Suprapubic skin (tissue), 4 donors: ENCODE measurements around the gene GFPT1. TPM values are rescaled to one million over a fixed set of nuclear protein-coding genes. Genes with fewer than 3 reads are reported as not detected.
A peak's percentile ranks its signal among the peaks of the same experiment; 100 is the strongest.

ENCODE experiments used
- DNase-seq, 2 donors: peaks; one replicate each; pipeline ENCODE4 v3.0.0-alpha.2; 2019; ENCODE audit warnings: low spot score in 2 of 2
- H3K27ac ChIP-seq: fragments of 200-600 bp; sonication (generic); one replicate; pipeline ENCODE4 v1.5.1; 2019
- H3K27me3 ChIP-seq: fragments of 200-600 bp; sonication (generic); one replicate; pipeline ENCODE4 v1.5.1; 2019
- H3K36me3 ChIP-seq: fragments of 200-600 bp; sonication (generic); one replicate; pipeline ENCODE4 v1.5.1; 2019
- H3K4me1 ChIP-seq: fragments of 200-600 bp; sonication (generic); one replicate; pipeline ENCODE4 v1.5.1; 2019
- H3K4me3 ChIP-seq: fragments of 200-600 bp; sonication (generic); one replicate; pipeline ENCODE4 v1.5.1; 2019; ENCODE audit warnings: mild to moderate bottlenecking
- H3K9me3 ChIP-seq: fragments of 200-600 bp; sonication (generic); one replicate; pipeline ENCODE4 v1.5.1; 2019
- CTCF ChIP-seq, 2 donors: fragments of 200-600 bp in 1 of 2; fragments of 450-650 bp in 1 of 2; sonication (generic) in 1 of 2; IDR thresholded peaks; one replicate each; pipeline ENCODE4 v1.5.1; 2016 to 2019; ENCODE audit warnings: antibody characterized with exemption in 2 of 2, mild to moderate bottlenecking in 1 of 2, moderate library complexity in 1 of 2
- EP300 ChIP-seq: sonication (generic); formaldehyde crosslinking; IDR thresholded peaks from one replicate; pipeline ENCODE4 v1.6.1; 2017; ENCODE audit warnings: antibody characterized with exemption
- POLR2A ChIP-seq, 2 donors: fragments of 450-650 bp; IDR thresholded peaks; one replicate each; pipeline ENCODE4 v1.6.1; 2017; ENCODE audit warnings: antibody characterized with exemption in 2 of 2, mild to moderate bottlenecking in 2 of 2, moderate library complexity in 2 of 2
- POLR2AphosphoS5 ChIP-seq, 3 donors: sonication (generic); formaldehyde crosslinking; IDR thresholded peaks; one replicate each; pipeline ENCODE4 v1.6.1; 2017; ENCODE audit warnings: antibody characterized with exemption in 3 of 3
- WGBS: methylation state at CpG from one replicate; pipeline ENCODE4 v1.1.5; 2018; 5-methylcytosine and 5-hydroxymethylcytosine counted together
- total RNA-seq, 4 donors: library from RNA; depleted of rRNA; stranded (reverse); fragments of >200 nt; gene quantifications; one replicate each; pipeline ENCODE4 v1.1.0, GENCODE V29; 2016

GFPT1 gene
- total RNA-seq, 4 donors from 2014 or later, result 10.0 to 17.0 (median 12.7) TPM

- H3K4me1 ChIP-seq, result peaks cover 36% of the 10 kb centered on the region
- no peaks in the 10 kb centered on the region for H3K27me3 ChIP-seq
- H3K27ac ChIP-seq, result no peak overlapping the region
- no peak for TF ChIP-seq POLR2A (IDR thresholded peaks at IDR 0.05)
- no peak for TF ChIP-seq POLR2AphosphoS5 (IDR thresholded peaks at IDR 0.05)
- no peak for TF ChIP-seq CTCF (IDR thresholded peaks at IDR 0.05)
- TF ChIP-seq EP300, result no peak
- H3K4me3 ChIP-seq, result no peak overlapping the region
- no peak for DNase-seq
- WGBS, result 56% methylated on average over 2 of the region's 2 CpGs
- H3K9me3 ChIP-seq, result no peaks in the 10 kb centered on the region
- H3K36me3 ChIP-seq, result no peaks in the 10 kb centered on the region
Observed at GRCh38 chr2:69382547-69382946, 4.5 kb downstream of the GFPT1 start.

- Histone ChIP-seq H3K4me3 (no peak overlapping the region), H3K36me3 (no peaks in the 10 kb centered on the region), H3K27me3 (no peaks in the 10 kb centered on the region), H3K4me1 (peaks cover 30% of the 10 kb centered on the region), H3K9me3 (no peaks in the 10 kb centered on the region), H3K27ac (no peak overlapping the region)
- 87% methylated on average over 1 of the region's 1 CpG for WGBS
- DNase-seq, result no peak
- TF ChIP-seq POLR2AphosphoS5 (IDR thresholded peaks at IDR 0.05), result no peak
- no peak for TF ChIP-seq EP300
- TF ChIP-seq POLR2A (IDR thresholded peaks at IDR 0.05), result no peak
- no peak for TF ChIP-seq CTCF (IDR thresholded peaks at IDR 0.05)
Observed at GRCh38 chr2:69381337-69381737, 5.7 kb downstream of the GFPT1 start.

- H3K27ac ChIP-seq, result no peak overlapping the region
- DNase-seq, result no peak
- peaks cover 20% of the 10 kb centered on the region for H3K4me1 ChIP-seq
- no peaks in the 10 kb centered on the region for H3K27me3 ChIP-seq
- no peaks in the 10 kb centered on the region for H3K9me3 ChIP-seq
- H3K4me3 ChIP-seq, result no peak overlapping the region
- TF ChIP-seq POLR2AphosphoS5 (IDR thresholded peaks at IDR 0.05) (no peak), EP300 (no peak), CTCF (IDR thresholded peaks at IDR 0.05) (no peak), POLR2A (IDR thresholded peaks at IDR 0.05) (no peak)
- H3K36me3 ChIP-seq, result no peaks in the 10 kb centered on the region
- 92% methylated on average over 12 of the region's 12 CpGs for WGBS
Observed at GRCh38 chr2:69380072-69380917, 6.7 kb downstream of the GFPT1 start.

- no peak for DNase-seq
- Histone ChIP-seq H3K36me3 (peaks cover 19% of the 10 kb centered on the region), H3K9me3 (no peaks in the 10 kb centered on the region), H3K27me3 (no peaks in the 10 kb centered on the region), H3K4me3 (no peak overlapping the region), H3K27ac (no peak overlapping the region), H3K4me1 (peaks cover 5% of the 10 kb centered on the region)
- TF ChIP-seq EP300 (no peak), POLR2AphosphoS5 (IDR thresholded peaks at IDR 0.05) (no peak), POLR2A (IDR thresholded peaks at IDR 0.05) (no peak), CTCF (IDR thresholded peaks at IDR 0.05) (no peak)
- 86% methylated on average over 6 of the region's 6 CpGs for WGBS
Observed at GRCh38 chr2:69376403-69376802, 10.6 kb downstream of the GFPT1 start.

GRCh38 chr2:69375494-69376353, 11.3 kb downstream of the GFPT1 start:
- Histone ChIP-seq H3K4me1 (peaks cover 2% of the 10 kb centered on the region), H3K4me3 (no peak overlapping the region), H3K27me3 (no peaks in the 10 kb centered on the region), H3K9me3 (no peaks in the 10 kb centered on the region), H3K36me3 (peaks cover 25% of the 10 kb centered on the region), H3K27ac (no peak overlapping the region)
- TF ChIP-seq CTCF (IDR thresholded peaks at IDR 0.05) (peak; percentile 25 to 42), POLR2A (IDR thresholded peaks at IDR 0.05) (no peak)
- 73% methylated on average over 8 of the region's 8 CpGs for WGBS
- no peak for DNase-seq
